ENCODE results near the gene G2E3.
"Not testable (repeated sequence)": the region's sequence is repeated elsewhere in the genome, so short reads cannot be mapped to it uniquely, and the experiment has no call there.

G2E3 gene

DNA sequence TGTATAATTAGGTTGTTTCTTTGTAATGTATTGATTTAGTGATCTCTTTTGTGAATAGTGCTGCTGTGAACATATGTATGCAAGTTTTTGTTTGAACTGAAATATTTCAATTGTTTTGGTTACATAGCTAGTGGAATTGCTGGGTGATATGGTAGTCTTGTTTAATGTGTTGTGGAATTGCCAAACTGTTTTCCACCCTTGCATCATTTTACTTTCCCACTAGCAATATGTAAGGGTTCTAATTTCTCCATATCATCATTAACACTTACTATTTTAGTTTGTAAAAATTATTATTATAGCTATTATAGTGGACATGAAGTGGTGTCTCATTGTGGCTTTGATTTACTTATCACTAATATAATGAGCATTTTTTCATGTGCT, 5.9 kb downstream of the G2E3 start:
- Histone ChIP-seq H3K9me3 (ENCODE audit: control insufficient read depth, insufficient read depth, low read length) (no peaks in the 10 kb centered on the region), H3K9ac (ENCODE audit: low read depth, low read length) (no peak overlapping the region), H3K4me3 (ENCODE audit: low read depth, low read length) (no peak overlapping the region), H3K4me1 (ENCODE audit: control insufficient read depth, insufficient read depth, low read length) (peaks cover 8% of the 10 kb centered on the region), H3K36me3 (ENCODE audit: control insufficient read depth, insufficient read depth, low read length) (no peaks in the 10 kb centered on the region), H3K27me3 (ENCODE audit: control insufficient read depth, insufficient read depth, low read length) (no peaks in the 10 kb centered on the region)

DNA sequence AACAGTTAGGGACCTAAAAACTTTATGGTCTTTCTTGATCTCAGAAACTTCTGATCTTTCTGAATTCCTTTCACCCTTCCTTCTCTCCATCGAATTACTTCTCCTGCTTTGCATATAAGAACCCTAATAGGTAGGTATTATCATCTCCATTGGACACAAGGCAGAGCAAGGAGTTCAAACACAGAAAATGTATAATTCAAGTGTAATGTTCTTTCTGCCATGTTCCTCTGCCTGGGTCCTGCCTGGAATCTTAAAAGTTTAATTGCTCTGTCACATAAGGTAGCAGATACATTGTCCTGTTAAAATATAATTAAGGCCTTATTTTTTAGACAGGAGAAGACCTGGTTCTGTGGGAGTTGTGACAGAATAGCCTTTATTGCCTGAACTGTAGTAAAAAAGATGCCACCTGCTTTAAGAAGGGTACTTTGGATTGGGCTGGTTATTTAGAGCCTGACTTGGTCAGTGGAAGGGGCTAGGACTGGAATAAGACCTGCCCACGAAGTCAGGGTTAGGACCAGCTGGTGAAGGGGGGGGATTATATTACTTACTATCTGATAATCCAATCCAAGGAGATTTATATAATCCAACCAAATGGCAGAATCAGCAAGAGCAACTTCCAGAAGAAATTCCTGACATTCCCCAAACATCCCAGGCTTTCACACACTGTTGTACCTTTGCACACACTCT, 10.4 kb downstream of the G2E3 start:
- Histone ChIP-seq H3K36me3 (ENCODE audit: control insufficient read depth, insufficient read depth, low read length) (no peaks in the 10 kb centered on the region), H3K9me3 (ENCODE audit: control insufficient read depth, insufficient read depth, low read length) (no peaks in the 10 kb centered on the region), H3K27me3 (ENCODE audit: control insufficient read depth, insufficient read depth, low read length) (no peaks in the 10 kb centered on the region), H3K9ac (ENCODE audit: low read depth, low read length) (no peak overlapping the region), H3K4me1 (ENCODE audit: control insufficient read depth, insufficient read depth, low read length) (peaks cover 14% of the 10 kb centered on the region), H3K4me3 (ENCODE audit: low read depth, low read length) (no peak overlapping the region)

DNA sequence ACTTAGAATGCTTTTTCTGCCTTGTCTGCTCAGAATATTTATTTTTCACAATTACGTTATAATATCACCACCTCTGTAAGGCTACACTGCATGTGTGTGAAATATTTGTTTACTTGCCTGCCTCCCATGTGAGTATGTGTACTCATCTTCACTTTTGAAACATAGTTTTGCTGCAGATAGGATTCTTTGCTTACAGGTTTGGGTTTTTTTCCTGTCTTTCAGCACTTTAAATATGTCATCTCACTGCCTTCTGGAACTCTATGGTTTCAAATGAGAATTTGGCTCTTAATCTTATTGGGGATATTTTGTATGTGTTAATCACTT, 10.9 kb downstream of the G2E3 start:
- Histone ChIP-seq H3K4me3 (ENCODE audit: low read depth, low read length) (no peak overlapping the region), H3K9ac (ENCODE audit: low read depth, low read length) (no peak overlapping the region), H3K27me3 (ENCODE audit: control insufficient read depth, insufficient read depth, low read length) (no peaks in the 10 kb centered on the region), H3K4me1 (ENCODE audit: control insufficient read depth, insufficient read depth, low read length) (peaks cover 17% of the 10 kb centered on the region), H3K36me3 (ENCODE audit: control insufficient read depth, insufficient read depth, low read length) (no peaks in the 10 kb centered on the region), H3K9me3 (ENCODE audit: control insufficient read depth, insufficient read depth, low read length) (no peaks in the 10 kb centered on the region)

DNA sequence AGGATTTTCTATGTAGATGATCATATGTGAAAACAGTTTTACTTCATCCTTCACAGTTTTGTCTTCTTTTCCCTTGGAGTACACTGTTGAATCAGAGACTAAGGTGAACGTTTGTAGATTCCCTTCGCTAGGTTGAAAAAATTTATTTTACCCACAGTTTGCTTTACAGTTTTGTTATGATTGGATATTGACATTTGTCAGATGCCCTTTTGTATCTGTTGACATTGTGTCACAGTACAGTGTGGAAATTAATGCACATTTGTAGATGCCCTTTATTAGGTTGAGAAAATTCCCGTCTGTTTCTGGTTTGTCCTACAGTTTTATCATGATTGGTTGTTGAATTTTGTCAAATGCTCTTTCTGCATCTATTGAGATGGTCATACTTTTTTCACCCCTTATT, 13.3 kb downstream of the G2E3 start:
- Histone ChIP-seq H3K36me3 (ENCODE audit: control insufficient read depth, insufficient read depth, low read length) (no peaks in the 10 kb centered on the region), H3K9me3 (ENCODE audit: control insufficient read depth, insufficient read depth, low read length) (no peaks in the 10 kb centered on the region), H3K9ac (ENCODE audit: low read depth, low read length) (no peak overlapping the region), H3K27me3 (ENCODE audit: control insufficient read depth, insufficient read depth, low read length) (no peaks in the 10 kb centered on the region), H3K4me1 (ENCODE audit: control insufficient read depth, insufficient read depth, low read length) (peaks cover 16% of the 10 kb centered on the region), H3K4me3 (ENCODE audit: low read depth, low read length) (no peak overlapping the region)

DNA sequence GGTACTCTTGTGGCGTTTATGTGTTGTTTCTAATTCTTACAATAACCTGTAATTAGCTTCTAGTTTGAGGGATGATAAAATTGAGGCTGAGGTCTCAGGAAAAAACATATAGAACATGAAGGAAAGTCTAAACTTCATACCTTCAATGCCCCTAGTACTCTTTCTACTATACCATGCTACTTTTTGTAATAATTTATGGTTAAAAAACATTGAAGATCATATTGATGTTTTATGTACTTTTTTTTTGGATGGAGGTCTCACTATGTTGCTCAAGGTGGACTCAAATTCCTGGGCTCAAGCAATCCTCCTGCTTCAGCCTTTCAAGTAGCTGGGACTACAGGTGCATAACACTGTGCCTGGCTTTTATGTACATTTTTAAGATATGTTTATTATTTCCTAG, 13.8 kb downstream of the G2E3 start:
- no peaks in the 10 kb centered on the region for H3K36me3 ChIP-seq (ENCODE audit: control insufficient read depth, insufficient read depth, low read length)
- no peaks in the 10 kb centered on the region for H3K27me3 ChIP-seq (ENCODE audit: control insufficient read depth, insufficient read depth, low read length)

DNA sequence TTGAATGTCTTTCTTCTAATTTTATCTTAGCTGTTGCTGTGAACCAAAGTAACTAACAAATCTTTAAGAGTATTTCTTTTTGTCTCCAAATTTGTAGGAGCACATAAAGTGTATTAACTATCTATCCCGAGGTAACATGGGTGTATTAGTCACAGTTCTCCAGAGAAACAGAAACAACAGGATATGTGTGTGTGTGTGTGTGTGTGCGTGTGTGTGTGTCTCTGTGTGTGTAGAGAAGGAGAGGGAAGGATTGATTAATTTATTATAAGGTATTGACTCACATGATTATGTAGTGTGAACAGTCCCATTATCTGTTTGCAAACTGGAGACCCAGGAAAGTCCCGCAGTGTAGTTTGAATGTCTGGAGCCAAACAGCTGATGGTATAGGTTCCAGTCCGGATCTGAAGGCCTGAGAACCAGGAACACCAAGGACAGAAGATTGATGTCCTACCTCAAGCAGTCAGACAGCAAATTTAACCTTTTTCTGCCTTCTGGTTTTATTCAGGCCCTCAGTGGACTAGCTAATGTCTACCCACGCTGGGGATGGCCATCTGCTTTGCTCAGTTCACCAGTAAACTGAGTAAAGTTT, 14.4 kb downstream of the G2E3 start:
- Histone ChIP-seq H3K36me3 (ENCODE audit: control insufficient read depth, insufficient read depth, low read length) (no peaks in the 10 kb centered on the region), H3K4me1 (ENCODE audit: control insufficient read depth, insufficient read depth, low read length) (peaks cover 19% of the 10 kb centered on the region), H3K27me3 (ENCODE audit: control insufficient read depth, insufficient read depth, low read length) (no peaks in the 10 kb centered on the region), H3K9ac (ENCODE audit: low read depth, low read length) (no peak overlapping the region), H3K9me3 (ENCODE audit: control insufficient read depth, insufficient read depth, low read length) (no peaks in the 10 kb centered on the region), H3K4me3 (ENCODE audit: low read depth, low read length) (no peak overlapping the region)

More for the DNA sequence above, 13.8 kb downstream of the G2E3 start:
- no peak overlapping the region for H3K9ac ChIP-seq (ENCODE audit: low read depth, low read length)
- peaks cover 19% of the 10 kb centered on the region for H3K4me1 ChIP-seq (ENCODE audit: control insufficient read depth, insufficient read depth, low read length)
- no peak overlapping the region for H3K4me3 ChIP-seq (ENCODE audit: low read depth, low read length)
- H3K9me3 ChIP-seq (ENCODE audit: control insufficient read depth, insufficient read depth, low read length): no peaks in the 10 kb centered on the region

DNA sequence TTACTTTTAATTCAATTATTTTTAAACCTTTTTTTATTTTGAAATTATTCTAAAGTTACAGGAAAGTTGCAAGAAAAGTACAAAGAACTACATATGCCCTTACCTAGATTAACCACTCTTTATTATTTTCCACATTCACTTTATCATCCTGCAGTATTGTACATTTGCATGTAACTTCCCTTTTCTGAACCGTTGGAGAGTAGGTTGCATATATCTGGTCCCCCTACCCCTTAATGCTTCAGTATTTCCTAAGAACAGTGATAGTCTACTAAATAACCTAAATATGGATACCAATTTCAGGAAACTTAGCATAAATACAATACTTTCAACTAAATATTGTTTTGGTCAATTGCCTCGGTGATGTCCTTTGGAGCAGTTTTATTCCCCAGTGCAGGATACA, 15.0 kb downstream of the G2E3 start:
- peaks cover 19% of the 10 kb centered on the region for H3K4me1 ChIP-seq (ENCODE audit: control insufficient read depth, insufficient read depth, low read length)
- no peaks in the 10 kb centered on the region for H3K36me3 ChIP-seq (ENCODE audit: control insufficient read depth, insufficient read depth, low read length)
- no peaks in the 10 kb centered on the region for H3K9me3 ChIP-seq (ENCODE audit: control insufficient read depth, insufficient read depth, low read length)
- H3K9ac ChIP-seq (ENCODE audit: low read depth, low read length): no peak overlapping the region
- H3K27me3 ChIP-seq (ENCODE audit: control insufficient read depth, insufficient read depth, low read length): no peaks in the 10 kb centered on the region
- no peak overlapping the region for H3K4me3 ChIP-seq (ENCODE audit: low read depth, low read length)

DNA sequence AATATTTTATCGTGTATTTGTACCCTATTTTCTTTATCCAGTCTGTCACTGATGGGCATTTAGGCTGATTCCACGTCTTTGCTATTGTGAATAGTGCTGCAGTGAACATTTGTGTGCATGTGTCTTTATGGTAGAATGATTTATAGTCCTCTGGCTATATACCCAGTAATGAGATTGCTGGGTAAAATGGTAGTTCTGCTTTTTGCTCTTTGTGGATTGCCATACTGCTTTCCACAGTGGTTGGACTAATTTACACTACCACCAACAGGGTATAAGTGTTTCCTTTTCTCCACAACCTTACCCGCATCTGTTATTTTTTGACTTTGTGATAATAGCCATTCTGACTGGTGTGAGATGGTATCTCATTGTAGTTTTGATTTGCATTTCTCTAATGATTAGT, 15.8 kb downstream of the G2E3 start:
- H3K9ac ChIP-seq (ENCODE audit: low read depth, low read length); H3K36me3 ChIP-seq (ENCODE audit: control insufficient read depth, insufficient read depth, low read length); H3K9me3 ChIP-seq (ENCODE audit: control insufficient read depth, insufficient read depth, low read length); H3K4me3 ChIP-seq (ENCODE audit: low read depth, low read length); H3K27me3 ChIP-seq (ENCODE audit: control insufficient read depth, insufficient read depth, low read length): not testable (repeated sequence)
- H3K4me1 ChIP-seq (ENCODE audit: control insufficient read depth, insufficient read depth, low read length): peaks cover 14% of the 10 kb centered on the region

DNA sequence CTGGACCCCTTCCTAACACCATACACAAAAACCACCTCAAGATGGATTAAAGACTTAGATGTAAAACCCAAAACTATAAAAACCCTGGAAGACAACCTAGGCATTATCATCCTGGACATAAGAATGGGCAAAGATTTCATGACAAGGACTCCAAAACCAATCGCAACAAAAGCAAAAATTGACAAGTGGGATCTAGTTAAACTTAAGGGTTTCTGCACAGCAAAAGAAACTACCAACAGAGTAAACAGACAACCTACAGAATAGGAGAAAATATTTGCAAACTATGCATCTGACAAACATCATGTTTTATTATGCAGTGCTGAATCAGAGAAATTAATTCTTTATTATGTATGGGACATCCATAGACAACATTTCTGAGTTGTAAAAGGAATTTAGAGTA, 17.4 kb downstream of the G2E3 start:
- H3K4me1 ChIP-seq (ENCODE audit: control insufficient read depth, insufficient read depth, low read length); H3K9me3 ChIP-seq (ENCODE audit: control insufficient read depth, insufficient read depth, low read length): not testable (repeated sequence)

DNA sequence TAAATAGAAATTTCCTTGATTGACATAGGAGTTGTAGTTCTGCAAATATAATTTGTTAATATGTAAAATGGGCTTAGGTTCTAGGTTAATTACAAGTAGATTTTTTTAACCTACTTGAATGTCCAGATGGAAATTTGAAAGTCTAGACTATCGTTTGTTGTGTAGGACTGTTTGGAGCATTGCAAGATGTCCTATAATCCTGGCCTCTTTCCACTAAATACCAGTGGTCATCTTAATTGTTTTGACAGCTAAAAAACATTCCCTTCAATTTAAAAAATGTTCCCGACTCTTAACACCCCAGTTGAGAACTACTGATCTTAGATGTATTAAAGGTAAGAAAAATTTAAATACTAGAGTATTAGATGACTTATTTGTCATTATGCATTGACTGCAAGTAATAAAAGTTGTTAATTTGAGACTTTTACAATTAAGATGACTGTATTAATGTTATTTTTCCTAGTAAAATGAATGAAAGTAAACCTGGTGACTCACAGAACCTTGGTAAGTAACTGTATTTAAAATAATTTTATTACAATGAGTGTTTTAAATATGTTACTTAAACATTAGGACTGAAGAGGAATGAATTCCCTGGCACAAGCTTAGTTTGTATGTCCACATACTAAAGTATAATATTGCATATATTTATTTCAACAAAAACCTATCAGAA, 21.8 kb downstream of the G2E3 start:
- no peaks in the 10 kb centered on the region for H3K36me3 ChIP-seq (ENCODE audit: control insufficient read depth, insufficient read depth, low read length)

More for the DNA sequence above, 17.4 kb downstream of the G2E3 start:
- H3K36me3 ChIP-seq (ENCODE audit: control insufficient read depth, insufficient read depth, low read length); H3K4me3 ChIP-seq (ENCODE audit: low read depth, low read length); H3K9ac ChIP-seq (ENCODE audit: low read depth, low read length); H3K27me3 ChIP-seq (ENCODE audit: control insufficient read depth, insufficient read depth, low read length): not testable (repeated sequence)

DNA sequence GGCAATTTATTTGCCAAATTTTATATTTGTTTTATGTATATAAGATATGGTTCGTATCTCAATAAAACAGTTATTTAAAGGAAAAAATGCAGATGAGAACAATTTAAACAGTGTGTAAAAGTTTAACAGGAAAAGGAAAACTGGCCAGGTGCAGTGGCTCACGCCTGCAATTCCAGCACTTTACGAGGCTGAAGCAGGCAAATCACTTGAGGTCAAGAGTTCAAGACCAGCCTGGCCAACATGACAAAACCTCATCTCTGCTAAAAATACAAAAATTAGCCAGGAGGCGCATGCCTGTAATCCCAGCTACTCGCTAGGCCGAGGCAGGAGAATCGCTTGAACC, 22.3 kb downstream of the G2E3 start:
- no peaks in the 10 kb centered on the region for H3K27me3 ChIP-seq (ENCODE audit: control insufficient read depth, insufficient read depth, low read length)
- H3K9ac ChIP-seq (ENCODE audit: low read depth, low read length): no peak overlapping the region
- H3K4me1 ChIP-seq (ENCODE audit: control insufficient read depth, insufficient read depth, low read length): peaks cover 4% of the 10 kb centered on the region
- H3K9me3 ChIP-seq (ENCODE audit: control insufficient read depth, insufficient read depth, low read length): no peaks in the 10 kb centered on the region
- no peaks in the 10 kb centered on the region for H3K36me3 ChIP-seq (ENCODE audit: control insufficient read depth, insufficient read depth, low read length)
- H3K4me3 ChIP-seq (ENCODE audit: low read depth, low read length): no peak overlapping the region

More for the DNA sequence above, 21.8 kb downstream of the G2E3 start:
- Histone ChIP-seq H3K9me3 (ENCODE audit: control insufficient read depth, insufficient read depth, low read length) (no peaks in the 10 kb centered on the region), H3K9ac (ENCODE audit: low read depth, low read length) (no peak overlapping the region), H3K4me1 (ENCODE audit: control insufficient read depth, insufficient read depth, low read length) (peaks cover 4% of the 10 kb centered on the region), H3K4me3 (ENCODE audit: low read depth, low read length) (no peak overlapping the region), H3K27me3 (ENCODE audit: control insufficient read depth, insufficient read depth, low read length) (no peaks in the 10 kb centered on the region)

DNA sequence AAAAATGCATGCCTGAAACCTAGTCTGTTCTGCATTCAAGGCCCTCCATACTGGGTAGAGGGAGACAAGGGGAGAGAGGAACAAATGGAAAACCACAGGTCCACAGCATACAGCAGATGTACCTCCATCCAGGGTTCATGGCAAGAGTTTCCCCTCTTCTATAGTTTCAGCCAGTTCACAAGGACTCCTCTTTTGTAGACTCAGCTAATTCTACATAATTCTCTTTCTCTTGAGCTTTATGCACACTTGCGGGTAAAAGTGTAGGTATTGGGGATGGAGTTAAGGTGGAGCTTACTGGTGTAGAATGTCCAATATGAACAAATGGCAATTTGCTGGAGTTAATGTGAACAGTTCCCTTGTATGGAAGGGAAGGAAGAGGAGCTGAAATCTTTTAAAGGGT, 23.4 kb downstream of the G2E3 start:
- Histone ChIP-seq H3K4me3 (ENCODE audit: low read depth, low read length) (no peak overlapping the region), H3K4me1 (ENCODE audit: control insufficient read depth, insufficient read depth, low read length) (peaks cover 2% of the 10 kb centered on the region), H3K9me3 (ENCODE audit: control insufficient read depth, insufficient read depth, low read length) (no peaks in the 10 kb centered on the region), H3K9ac (ENCODE audit: low read depth, low read length) (no peak overlapping the region), H3K27me3 (ENCODE audit: control insufficient read depth, insufficient read depth, low read length) (no peaks in the 10 kb centered on the region), H3K36me3 (ENCODE audit: control insufficient read depth, insufficient read depth, low read length) (no peaks in the 10 kb centered on the region)

All from iPS-15b (cell line).